NCI-H82 treated with DMSO at 0.1 percent for 48 hours (cell line): ENCODE data around the gene SRMS.

ENCODE experiments used
- DNase-seq: peaks from one replicate; lab custom pipeline; 2025; ENCODE audit not compliant: unreplicated experiment; lab: John Stamatoyannopoulos, UW

SRMS gene, protein sequence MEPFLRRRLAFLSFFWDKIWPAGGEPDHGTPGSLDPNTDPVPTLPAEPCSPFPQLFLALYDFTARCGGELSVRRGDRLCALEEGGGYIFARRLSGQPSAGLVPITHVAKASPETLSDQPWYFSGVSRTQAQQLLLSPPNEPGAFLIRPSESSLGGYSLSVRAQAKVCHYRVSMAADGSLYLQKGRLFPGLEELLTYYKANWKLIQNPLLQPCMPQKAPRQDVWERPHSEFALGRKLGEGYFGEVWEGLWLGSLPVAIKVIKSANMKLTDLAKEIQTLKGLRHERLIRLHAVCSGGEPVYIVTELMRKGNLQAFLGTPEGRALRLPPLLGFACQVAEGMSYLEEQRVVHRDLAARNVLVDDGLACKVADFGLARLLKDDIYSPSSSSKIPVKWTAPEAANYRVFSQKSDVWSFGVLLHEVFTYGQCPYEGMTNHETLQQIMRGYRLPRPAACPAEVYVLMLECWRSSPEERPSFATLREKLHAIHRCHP

DNA sequence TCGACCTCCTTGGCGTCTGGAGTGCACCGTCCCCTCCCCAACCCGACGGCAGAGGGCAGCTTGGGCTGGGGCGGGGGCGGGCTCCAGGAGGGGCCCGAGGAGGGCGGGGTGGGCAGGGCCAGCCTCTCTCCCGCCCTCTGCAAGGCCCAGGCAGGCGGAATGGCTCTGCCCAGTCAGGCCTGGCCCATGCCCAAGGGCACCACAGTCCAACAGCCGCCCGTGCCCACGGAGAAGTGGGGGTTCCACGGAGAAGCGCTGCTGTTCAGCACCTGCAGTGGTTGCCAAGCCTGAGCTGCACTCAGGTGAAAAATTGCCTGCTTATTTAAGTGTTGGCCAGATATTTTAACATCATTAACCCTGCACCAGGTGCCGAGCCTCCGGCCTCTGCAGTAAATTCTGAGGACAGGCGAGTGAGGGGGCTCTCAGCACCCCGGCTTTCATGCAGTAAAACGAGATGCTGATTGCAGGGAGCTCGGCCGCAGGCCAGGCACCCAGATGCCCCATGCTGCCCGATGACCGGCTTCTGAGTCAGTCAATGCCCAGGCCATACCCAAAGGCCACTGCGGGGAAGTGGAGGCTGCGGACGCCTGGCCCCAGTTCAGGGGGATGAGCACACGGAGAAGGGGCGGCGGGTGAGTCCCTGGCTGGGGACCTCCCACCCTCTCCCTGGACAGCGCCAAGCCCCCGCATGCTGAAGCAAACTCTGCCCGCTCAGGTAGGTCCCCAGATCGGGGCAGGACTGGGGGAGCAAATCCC, at the start of gene SRMS:
Gene SRMS (minus strand): TSS at position 25 of the 756 bp plus-strand sequence. CDS start 286 bp downstream, outside the sequence.
- no peak for DNase-seq

DNA sequence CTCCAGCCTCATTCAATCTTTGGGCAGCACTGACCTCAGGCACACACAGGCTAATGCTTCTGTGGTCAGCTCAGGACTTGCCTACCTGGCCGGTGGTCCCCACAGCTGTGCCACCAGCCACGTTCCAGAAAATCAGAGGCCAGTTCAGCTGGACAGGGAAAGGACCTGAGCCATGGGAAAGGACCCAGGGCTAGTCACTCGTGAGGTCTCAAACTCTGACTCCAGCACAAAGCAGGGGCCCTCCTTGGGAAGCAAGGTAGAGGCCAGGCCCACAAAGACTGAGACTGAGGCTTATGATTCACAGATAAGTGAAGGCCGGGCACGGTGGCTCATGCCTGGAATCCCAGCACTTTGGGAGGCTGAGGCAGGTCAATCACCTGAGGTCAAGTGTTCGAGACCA, 48.9 kb upstream of the SRMS start:
- DNase-seq, result no peak

DNA sequence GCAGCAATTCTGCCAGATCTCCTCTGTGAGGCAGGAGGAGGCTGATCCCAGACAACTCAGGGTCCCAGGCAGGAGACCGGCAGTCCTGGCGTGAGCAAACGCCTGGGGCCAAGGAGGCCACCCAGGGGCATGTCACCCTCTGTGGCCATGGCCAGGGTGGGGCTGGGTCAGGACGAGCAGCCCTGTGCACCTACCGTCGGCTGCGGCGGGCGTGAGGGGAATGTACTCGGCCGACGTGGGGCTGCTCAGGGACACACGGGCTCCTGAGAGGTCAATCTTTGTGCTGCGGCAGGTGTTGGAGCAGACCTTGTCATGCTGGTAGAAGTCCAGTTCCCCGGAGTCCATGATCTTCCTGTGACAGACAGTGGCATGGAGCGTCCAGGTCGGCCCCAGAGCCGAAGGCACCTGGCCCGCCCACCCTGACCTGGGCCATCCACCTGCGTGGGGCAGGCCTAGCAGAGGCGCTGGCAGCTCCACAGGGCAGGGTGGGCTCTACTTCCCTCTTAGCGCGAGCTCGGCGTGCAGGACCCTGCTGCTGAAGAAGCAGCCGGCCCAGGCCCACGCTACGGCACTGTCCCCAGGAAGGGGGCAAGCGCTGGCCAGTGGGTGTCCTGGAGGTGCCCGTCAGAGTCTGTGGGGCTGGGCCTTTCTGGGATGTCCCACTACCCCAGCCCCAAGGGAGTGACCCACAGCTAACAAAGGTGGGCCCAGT, 48.0 kb upstream of the SRMS start:
- no peak for DNase-seq

DNA sequence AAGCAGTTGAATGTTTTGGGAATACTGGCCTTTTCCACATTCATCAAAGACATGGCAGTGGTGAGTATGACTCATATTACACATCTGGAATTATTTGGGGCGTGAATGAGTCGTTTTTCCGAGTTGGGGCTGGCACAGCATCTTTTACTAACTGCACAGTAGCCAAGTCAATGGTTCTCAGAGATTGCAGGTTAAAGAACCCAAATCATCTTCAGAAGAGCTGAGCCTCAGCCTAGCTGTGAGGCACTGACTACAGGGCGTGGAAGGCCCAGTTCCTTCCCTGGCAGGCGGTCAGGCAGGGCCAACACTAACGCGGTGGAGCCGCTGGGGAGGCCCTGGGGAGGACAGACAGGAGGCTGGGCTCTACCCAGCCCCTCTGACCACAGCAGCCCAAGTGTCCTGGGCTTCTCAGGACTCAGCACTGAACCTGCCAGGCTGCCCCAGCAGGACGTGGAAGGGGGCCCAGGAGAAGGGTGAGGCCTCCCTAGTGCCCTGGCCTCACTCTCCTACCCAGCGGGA, 46.6 kb upstream of the SRMS start:
- DNase-seq, result no peak

DNA sequence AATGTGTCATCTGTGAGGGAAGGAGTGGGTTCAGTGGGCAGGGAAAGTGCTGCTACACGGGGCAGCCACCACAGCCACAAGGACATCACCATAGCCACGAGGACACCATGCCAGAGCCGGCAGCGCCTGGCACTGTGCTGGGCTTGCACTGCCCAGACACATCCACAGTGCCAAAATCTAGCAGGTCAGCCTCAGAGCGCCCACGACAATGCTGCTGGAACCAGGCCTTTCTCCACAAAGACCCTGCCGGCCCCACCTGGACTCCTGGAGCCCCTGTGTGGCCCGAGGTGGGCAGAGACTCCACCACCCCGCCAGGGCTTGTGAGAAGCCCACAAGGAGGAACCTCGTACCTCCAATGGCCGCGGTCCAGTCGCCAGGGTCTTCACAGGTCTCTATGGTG, 45.1 kb upstream of the SRMS start:
- DNase-seq, result no peak

DNA sequence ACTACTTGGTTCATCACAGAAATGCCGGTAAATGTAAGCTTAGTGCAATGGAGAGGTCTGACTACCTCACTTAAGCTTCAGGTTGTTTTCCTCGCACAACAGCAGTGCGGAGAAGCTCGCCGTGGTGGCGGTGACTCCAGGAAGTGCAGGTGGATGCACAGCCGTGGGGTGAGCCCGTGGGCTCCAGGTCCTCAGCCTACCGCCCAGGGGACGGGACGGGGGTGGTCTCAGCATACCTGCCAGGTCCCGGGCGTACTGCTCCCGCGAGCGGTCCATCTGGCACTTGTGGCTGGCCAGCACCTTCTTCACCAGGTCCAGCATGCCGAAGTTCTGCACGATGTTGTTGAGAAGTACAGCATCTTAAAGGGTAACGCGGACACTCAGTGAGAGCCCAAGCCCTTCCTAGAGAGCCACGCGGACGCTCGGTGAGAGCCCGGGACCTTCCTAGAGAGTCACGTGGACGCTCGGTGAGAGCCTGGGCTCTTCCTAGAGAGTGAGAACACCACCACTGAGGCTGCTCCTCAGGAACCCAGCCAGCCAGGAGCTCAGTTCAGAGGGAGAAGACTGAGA, 44.3 kb upstream of the SRMS start:
- DNase-seq, result no peak

DNA sequence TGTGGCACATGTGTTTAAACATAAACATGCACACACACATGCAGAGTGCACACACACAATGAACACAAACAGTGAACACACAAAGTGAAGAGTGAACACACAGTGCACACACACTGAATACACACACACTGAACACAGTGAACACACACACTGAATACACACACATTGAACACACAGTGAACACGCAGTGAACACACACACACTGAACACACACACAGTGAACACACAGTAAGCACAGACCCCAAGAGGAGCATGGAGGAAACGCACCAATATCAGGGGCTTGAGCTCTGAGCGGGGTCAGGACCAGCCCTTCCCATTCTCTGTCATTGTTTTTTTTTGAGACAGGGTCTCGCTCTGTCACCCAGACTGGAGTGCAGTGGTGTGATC, 43.6 kb upstream of the SRMS start:
- no peak for DNase-seq

DNA sequence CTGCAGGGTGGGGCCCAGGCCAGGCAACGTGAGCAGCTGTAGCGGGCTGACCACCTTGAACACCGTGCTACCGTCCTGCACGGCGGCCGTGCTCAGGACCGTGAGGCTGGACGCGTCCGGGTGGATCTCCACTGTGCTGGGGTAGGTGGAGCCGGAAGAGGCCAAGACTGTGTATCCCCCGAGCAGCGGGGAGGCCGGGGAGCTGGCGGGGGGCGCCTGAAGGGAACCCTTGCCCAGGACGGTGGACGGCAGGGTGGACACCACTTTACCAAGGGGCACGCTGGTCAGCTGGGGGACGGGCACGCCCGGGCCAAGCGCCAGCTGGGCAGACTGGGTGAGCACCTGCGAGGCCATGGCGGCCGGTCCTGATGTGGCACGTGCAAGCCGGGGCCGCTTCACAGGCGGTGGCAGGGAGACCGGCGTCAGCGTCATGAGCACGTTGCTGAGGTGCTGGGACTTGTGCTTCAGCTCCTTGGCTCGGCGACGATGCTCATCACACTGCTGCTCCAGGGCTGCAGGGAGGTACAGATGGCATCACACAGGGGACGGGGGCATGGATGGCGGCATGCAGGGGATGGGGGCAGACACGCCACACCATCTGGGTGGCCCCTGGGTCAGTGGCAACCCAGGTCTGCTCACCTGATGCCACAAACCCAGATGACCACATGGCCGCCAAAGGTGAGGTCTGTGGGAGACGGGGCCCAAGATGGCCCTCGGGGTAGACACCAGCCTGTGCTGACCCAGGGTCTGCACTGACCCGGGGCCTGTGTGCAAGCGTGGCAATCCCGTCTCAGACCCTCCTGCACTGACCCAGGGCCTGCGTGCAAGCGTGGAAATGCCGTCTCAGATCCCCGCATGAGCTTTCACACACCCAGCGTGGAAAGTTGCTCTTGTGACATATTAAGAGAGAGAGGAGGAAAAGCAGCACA, 42.9 kb upstream of the SRMS start:
- DNase-seq, result no peak

DNA sequence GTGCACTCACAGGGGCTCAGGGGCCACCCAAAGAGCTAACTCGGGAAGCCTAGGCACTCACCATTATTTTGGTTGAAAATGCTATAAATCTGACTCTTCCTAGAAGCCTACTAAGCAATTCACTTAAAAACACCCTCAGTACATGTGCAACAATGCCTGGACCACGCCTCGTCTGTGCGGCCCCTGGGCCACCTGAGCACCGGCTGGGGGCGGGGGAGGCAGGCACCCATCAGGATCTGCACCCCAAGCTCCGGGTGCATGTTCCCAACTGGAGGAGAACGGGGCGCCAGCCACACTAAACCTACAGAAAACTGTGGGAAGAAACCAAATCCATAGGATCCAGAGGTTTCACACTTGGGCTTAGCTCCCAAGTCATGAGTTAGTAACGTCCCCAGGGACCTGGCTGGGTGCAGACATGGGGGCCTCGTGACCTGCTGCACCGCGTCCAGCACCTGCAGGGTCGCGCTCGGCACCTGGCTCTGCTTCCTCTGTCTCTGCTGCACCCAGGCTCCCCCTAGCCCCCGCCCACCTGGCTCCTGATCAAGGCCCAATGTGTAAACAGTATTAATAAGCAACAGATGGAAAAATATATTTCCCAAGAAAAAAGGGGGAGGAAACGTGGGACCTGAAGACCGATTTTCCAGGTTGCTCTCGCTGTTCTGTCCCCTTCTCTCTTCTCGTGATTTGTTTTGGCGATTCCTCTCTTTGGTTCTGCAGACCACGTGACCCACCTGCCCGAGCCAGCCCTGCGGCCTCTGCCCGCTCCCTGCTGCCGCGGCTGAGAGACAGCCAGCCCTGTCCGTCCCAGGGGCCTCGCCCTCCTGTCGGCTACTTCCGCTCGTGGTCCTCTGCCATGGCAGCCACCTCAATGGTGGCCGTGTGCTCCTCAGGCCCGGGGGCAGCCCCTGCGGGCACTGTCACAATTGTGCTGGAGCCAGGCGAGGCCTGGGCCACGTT, 42.0 kb upstream of the SRMS start:
- no peak for DNase-seq

DNA sequence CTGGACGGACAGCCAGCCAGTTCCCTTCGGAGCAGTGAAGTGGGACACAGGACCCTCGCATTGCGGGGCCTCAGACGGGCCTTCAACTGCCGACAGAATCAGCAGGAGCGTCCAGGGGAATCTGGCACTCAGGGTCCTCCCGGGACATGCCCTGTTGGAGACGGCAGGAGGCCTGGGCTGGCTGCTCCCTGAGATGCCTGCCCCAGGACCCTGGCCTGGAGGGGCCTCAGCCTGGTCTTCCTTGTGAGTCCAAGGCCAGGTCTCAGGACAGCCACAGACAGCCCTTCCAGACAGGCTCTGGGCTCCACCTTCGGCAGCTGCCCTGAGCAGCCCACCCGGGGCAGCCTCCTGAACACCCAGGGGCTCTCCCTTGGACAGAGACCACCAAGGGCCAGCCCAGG, 41.1 kb upstream of the SRMS start:
- no peak for DNase-seq

DNA sequence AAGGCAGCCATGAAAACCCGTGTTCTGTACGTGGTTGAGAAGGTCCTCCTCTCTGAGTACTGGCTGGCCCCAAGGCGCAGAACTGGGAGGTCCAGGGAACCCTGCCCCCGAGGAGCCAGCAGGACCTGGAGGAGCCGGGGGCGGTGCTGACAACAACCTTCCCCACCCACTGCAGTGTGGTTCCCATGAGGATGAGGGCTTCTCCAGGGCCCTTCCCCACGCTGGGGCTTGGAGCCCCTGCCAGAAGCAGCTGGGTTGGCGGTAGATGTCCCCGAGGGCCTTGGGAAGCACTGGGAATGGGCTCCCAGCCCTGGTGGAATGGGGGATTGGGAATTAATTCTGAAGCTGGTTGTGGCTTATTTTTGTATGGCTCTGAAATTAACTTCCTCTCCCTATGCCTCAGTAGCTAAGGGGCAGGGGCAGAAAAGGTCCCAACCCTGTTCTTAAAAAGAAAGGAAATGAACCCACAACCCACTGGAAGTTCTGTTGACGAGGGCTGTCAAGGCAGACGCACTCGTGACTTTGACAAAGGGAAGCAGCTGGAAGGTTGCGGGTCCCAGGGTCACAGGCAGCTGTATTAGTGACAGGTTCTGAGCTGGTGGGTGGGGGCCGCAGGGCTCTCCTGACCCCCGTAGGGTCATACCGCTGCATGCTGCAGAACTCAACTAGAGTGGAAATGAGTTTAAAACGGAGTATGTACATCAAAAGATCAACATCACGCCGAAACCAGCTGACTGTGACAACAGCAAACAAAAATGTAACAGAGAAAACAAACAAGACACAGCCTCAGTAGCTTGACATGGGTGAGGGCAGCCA, 40.4 kb upstream of the SRMS start:
- no peak for DNase-seq

DNA sequence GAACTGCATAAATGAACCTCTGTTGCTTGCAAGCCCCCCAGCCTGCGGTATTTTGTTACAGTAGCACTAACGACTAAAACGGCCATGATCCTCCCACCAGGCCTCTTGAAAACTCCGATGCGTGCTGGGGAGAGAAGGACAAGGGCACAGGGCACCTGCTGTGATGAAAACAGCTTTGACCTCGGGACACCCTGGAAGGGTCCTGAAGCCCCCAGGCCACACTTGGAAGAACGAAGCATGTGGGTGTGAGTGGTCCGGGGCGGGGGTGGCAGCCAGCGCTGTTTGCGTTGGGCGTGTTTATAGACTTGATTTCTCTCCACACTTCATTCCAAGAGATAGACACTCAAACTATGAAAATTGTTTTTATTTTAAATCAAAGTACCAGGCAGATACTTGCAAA, 39.7 kb upstream of the SRMS start:
- no peak for DNase-seq

DNA sequence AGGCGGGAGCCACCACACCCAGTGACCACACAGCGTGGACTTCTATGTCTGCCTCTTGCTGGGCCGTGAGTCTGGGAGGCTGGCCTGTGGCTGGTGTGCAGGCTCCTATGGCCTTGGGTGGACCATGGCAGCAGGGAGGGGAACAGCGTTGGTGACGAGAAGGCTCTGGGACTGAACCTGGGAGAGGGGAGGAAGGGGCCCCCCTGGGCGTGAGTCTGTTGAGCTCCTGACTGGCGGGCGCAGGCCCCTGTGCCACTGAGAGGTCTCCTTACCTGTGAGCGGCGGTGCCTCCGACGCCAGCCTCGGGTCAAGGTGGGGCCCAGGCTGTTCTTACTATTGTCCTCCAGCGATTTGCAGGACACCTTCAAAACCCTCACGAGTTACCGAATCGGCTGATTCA, 39.2 kb upstream of the SRMS start:
- no peak for DNase-seq

DNA sequence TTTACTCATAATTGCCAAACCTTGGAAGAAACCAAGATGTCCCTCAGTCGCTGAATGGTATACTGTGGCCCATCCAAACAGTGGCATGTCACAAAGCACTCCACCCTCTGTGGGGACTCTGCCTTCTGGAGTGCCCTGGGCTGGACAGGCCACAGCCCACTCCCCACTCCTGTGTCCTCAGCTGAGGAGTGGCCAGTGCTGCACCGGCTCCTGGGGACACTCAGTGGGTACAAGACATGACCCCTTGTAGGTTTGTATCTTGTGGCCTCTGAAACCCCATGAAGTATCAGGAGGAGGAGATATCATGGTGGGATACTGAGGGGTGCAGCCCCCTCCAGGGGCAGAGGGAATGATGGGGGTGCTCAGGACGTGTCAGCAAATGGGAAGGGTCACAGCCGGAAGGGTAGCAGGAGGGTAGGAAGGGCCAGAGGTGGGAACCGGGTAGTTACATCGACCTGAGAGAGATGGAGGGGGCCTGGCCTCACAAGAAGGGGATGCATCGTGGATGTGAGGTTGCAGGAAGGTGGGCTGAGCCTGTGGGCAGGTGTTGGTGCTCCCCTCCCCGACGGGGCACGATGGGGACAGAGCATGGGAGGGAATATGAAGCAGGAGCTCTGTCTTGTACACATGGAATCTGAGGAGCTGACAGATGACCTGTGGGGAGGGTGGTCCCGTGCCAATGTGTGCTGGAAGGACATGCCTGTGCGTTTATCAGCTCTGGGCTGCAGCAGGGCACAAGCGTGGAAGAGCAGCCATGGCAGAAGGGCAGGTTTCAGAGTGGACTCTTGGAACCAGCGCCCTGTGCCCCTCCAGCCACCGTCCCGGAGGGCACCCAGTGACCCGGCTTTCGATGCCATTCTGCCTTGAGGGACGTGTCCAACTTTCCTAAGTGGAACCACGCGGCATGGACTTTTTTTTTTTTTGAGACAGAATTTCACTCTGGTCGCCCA, 38.3 kb upstream of the SRMS start:
- DNase-seq, result no peak

DNA sequence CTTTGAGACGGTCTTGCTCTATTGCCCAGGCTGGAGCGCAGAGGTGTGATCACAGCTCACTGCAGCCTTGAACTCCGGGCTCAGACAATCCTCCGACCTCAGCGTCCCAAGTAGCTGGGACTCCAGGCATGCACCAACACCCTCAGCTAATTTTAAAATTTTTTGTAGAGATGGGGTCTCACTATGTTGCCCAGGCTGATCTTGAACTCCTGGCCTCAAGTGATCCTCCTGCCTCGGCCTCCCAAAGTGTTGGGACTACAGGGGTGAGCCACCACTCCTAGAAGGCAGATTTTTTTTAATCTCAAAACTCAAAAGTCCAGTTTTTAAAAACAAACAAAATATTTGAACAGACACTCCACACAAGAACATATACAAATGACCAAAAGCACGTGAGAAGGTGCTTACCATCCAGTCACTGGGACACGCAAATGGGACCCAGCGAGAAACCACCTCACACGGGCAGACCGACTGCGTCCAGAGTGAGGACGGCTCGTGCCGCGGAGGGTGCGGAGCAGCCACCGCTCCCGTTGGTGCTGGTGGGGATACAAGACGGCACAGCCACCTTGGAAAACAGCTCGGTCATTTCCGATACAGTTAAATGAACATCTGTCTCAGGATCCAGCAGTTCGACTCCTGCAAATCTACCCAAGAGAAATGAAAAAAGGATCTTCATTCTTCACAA, 35.0 kb upstream of the SRMS start:
- no peak for DNase-seq

DNA sequence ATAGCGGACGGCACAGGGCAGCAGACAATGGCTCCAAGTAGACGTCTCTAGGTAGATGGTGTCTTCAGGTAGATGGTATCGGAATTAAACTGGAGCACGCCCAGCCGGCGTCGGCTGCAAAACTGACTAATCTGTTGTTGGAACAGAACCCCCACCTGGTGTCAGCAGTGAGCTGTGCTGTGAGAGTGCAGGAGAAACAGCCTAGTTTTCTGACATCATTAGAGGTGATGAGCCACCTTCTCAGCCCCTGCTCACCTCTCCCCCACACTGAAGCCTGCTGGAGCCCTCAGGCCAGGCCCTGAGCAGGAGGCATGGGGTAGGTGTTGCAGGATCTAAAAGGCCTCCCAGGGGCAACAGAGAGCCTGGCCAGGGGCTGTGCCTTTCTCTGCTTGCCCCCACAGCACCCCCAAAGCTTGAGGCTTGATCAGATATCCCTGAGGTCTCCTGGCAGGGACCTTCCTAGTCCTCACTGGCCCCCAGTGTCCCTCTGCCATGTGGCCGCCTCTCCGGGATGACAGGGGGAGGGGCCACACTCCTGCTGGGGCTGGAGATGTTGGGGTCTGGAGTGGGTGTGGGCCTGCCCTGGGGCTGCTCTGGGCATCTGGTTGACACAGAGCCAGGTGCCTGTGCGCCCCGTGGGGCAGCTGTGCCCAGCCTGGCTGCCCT, 33.4 kb upstream of the SRMS start:
- DNase-seq, result no peak
